ENCODE measurements around the gene EDC3. TPM values are rescaled to one million over a fixed set of nuclear protein-coding genes. Genes with fewer than 3 reads are reported as not detected.
"Not testable (repeated sequence)": the region's sequence is repeated elsewhere in the genome, so short reads cannot be mapped to it uniquely, and the experiment has no call there.

Gene EDC3
- total RNA-seq (16.0 TPM), polyA plus RNA-seq (20.8 TPM)

DNA sequence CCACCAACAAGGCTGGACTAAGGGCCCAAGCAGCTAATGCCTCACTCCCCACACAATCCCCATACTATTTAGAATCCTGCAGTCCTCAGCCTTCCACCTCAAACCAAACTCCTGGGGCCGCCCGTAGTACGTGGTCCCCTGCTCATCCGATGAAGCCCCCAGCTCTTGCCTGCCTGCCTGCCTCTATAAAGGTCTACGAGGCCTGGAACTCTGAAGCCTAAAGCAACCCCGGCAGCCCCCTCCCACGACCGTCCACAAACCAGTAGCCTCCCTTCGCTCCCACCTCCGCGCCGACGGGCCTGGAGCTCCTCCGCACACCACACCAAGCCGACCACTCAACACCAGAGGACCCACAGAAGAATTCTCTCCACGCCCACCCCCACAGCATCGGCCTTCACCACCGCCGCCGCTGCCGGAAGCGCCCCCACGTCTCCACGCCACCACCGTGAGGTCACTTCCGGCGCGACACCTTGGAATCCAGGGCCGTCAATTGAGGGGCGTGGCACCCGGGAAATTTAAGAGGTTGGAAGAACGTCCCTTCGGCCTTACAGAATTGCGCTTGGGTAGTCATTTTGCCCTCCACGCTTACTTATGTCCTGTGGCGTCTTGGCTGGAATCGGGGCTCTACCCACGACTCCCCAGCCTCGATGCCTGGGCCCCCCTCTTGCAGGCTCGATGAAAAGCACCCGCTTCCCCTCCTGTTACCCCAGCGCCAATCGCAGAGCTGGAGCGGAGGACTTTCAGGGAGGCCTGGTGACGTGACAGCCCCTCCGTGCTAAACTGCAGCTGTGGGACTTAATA is at the start of gene EDC3:
Gene EDC3, minus strand, starts transcription at position 428 of the 801 bp plus-strand sequence. CDS start 20,900 bp downstream, outside the sequence.
- peak; percentile 88 for DNase-seq (ENCODE audit: extremely low spot score)
- Histone ChIP-seq H3K27ac (ENCODE audit: low read depth) (peak within 1 kb of the TSS; percentile 84), H3K4me1 (ENCODE audit: insufficient read depth) (peaks cover 2% of the 10 kb centered on the region), H3K36me3 (ENCODE audit: insufficient read depth) (no peaks in the 10 kb centered on the region), H3K4me3 (ENCODE audit: low read depth, low read length) (peak within 1 kb of the TSS; percentile 89)
- WGBS: under 1% methylated on average over 46 of the region's 46 CpGs

DNA sequence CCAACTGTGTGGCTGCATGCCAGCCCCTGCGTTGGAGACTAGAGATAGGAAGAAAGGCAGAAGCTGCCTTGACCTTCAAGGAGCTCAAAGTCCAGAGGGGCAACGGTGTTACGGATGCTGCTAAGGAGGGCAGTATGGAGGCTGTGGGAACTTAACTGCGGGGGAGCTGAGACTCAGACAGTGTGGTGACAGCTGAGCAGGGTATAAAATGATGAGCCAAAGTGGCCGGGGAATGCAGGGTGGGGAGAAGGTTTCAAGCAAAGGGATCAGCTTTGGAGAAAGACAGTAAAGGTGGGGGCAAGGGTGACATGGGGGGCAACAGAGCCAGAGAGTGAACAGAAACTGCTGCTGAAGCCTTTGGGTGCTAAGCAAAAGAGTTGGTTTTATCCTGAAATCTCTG is 46.6 kb upstream of the EDC3 start:
- H3K27ac ChIP-seq (ENCODE audit: low read depth): no peak overlapping the region
- no peaks in the 10 kb centered on the region for H3K36me3 ChIP-seq (ENCODE audit: insufficient read depth)
- 85% methylated on average over 5 of the region's 5 CpGs for WGBS
- no peaks in the 10 kb centered on the region for H3K4me1 ChIP-seq (ENCODE audit: insufficient read depth)
- DNase-seq (ENCODE audit: extremely low spot score): no peak
- no peak overlapping the region for H3K4me3 ChIP-seq (ENCODE audit: low read depth, low read length)

GRCh38 chr15:74738239-74738638 is 42.4 kb upstream of the EDC3 start:
- not testable (repeated sequence) for DNase-seq (ENCODE audit: extremely low spot score); H3K36me3 ChIP-seq (ENCODE audit: insufficient read depth); H3K27ac ChIP-seq (ENCODE audit: low read depth); H3K4me1 ChIP-seq (ENCODE audit: insufficient read depth); H3K4me3 ChIP-seq (ENCODE audit: low read depth, low read length)
- WGBS: 60% methylated on average over 5 of the region's 5 CpGs

- H3K4me1 ChIP-seq (ENCODE audit: insufficient read depth): no peaks in the 10 kb centered on the region
- no peak for DNase-seq (ENCODE audit: extremely low spot score)
- 90% methylated on average over 3 of the region's 3 CpGs for WGBS
- H3K4me3 ChIP-seq (ENCODE audit: low read depth, low read length): no peak overlapping the region
- no peaks in the 10 kb centered on the region for H3K36me3 ChIP-seq (ENCODE audit: insufficient read depth)
- no peak overlapping the region for H3K27ac ChIP-seq (ENCODE audit: low read depth)
Measured at GRCh38 chr15:74735305-74735704, 39.5 kb upstream of the EDC3 start.

DNA sequence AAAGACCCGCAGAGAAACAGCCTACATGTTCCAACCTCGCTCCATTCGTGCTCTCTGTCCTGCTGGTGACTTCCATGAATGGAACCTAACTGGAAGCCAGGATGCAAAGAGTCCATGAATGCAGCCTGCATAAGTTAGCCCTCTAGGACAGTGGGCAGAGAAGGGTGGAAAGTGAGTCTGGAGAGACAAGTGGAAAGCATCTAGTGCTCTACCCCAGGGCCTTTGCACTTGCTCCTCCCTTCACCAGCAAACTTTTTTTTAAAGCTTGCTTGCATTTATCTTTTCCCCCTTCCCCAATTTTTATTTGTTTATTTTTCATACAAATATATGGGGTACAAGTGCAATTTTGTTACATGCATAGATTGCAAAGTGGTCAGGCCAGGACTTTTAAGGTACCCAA is 37.4 kb upstream of the EDC3 start:
- WGBS: 88% methylated on average over 3 of the region's 3 CpGs
- Histone ChIP-seq H3K4me3 (ENCODE audit: low read depth, low read length) (no peak overlapping the region), H3K4me1 (ENCODE audit: insufficient read depth) (no peaks in the 10 kb centered on the region), H3K27ac (ENCODE audit: low read depth) (no peak overlapping the region), H3K36me3 (ENCODE audit: insufficient read depth) (no peaks in the 10 kb centered on the region)
- no peak for DNase-seq (ENCODE audit: extremely low spot score)

DNA sequence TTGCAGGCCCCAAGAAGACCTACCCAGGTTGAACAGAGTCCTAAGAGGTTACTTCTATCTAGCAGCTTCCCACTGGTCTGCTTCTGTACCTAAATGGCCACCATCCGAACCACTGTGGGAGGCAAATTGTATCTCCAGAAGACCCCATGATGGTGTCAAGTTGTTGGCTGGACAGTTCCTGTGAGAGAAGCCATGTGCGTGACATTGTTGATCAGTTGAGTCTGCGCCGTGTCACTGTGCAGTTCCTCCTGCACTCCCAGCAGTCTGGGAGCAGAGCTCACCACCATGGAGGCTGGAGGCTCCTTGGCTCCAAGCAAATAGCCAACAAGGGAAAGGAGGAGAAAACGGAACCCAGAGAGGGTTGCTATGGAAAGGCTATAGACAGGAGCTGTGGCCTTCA is 37.0 kb upstream of the EDC3 start:
- H3K36me3 ChIP-seq (ENCODE audit: insufficient read depth): no peaks in the 10 kb centered on the region
- WGBS: 83% methylated on average over 5 of the region's 5 CpGs
- H3K27ac ChIP-seq (ENCODE audit: low read depth): no peak overlapping the region
- no peaks in the 10 kb centered on the region for H3K4me1 ChIP-seq (ENCODE audit: insufficient read depth)
- no peak for DNase-seq (ENCODE audit: extremely low spot score)
- no peak overlapping the region for H3K4me3 ChIP-seq (ENCODE audit: low read depth, low read length)

DNA sequence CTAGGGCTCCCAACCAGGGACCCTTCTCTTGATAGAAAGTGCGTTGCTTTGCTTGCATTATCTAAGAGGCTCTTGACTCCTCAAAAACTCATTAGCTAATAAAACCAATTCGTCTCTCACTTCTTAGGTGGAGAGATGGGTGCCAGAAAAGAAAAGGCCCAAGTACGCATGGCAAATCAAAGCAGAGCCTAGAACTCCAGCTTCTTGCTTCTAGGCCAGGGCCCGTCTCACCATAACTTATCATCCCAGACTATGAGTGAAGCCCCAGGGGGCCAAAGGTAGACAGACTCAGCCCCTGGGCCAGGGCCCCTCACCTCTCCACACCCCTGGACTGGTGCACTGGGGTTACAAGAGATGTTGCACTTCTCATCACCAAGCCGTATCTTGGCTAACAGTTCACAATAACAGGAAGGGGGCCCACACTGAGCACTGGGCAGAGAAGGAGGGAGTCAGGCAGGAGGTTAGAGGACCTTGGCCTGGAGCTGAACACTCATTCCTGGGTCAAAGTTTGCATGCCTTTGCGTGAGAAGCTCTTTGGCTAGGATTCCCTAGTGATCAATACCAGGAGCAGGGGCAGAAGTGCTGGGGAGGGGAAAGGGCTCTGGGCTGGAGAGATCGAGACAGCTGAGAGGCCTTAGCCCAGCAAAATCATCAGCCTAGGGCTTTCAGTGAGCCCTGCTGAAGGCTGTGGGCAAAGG is 34.9 kb upstream of the EDC3 start:
- Histone ChIP-seq H3K4me3 (ENCODE audit: low read depth, low read length) (no peak overlapping the region), H3K36me3 (ENCODE audit: insufficient read depth) (no peaks in the 10 kb centered on the region), H3K4me1 (ENCODE audit: insufficient read depth) (no peaks in the 10 kb centered on the region), H3K27ac (ENCODE audit: low read depth) (no peak overlapping the region)
- 72% methylated on average over 7 of the region's 7 CpGs for WGBS
- DNase-seq (ENCODE audit: extremely low spot score): no peak

DNA sequence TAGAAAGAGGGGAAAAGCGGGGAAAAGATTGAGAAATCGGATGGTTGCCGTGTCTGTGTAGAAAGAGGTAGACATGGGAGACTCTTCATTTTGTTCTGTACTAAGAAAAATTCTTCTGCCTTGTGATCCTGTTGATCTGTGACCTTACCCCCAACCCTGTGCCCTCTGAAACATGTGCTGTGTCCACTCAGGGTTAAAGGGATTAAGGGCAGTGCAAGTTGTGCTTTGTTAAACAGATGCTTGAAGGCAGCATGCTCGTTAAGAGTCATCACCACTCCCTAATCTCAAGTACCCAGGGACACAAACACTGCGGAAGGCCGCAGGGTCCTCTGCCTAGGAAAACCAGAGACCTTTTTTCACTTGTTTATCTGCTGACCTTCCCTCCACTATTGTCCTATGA is 33.5 kb upstream of the EDC3 start:
- not testable (repeated sequence) for H3K27ac ChIP-seq (ENCODE audit: low read depth); H3K4me1 ChIP-seq (ENCODE audit: insufficient read depth); DNase-seq (ENCODE audit: extremely low spot score); H3K36me3 ChIP-seq (ENCODE audit: insufficient read depth); H3K4me3 ChIP-seq (ENCODE audit: low read depth, low read length)
- 72% methylated on average over 6 of the region's 6 CpGs for WGBS

GRCh38 chr15:74728699-74729098 is 32.9 kb upstream of the EDC3 start:
- H3K4me3 ChIP-seq (ENCODE audit: low read depth, low read length); DNase-seq (ENCODE audit: extremely low spot score); H3K4me1 ChIP-seq (ENCODE audit: insufficient read depth); H3K36me3 ChIP-seq (ENCODE audit: insufficient read depth); H3K27ac ChIP-seq (ENCODE audit: low read depth): not testable (repeated sequence)
- 74% methylated on average over 19 of the region's 30 CpGs for WGBS

DNA sequence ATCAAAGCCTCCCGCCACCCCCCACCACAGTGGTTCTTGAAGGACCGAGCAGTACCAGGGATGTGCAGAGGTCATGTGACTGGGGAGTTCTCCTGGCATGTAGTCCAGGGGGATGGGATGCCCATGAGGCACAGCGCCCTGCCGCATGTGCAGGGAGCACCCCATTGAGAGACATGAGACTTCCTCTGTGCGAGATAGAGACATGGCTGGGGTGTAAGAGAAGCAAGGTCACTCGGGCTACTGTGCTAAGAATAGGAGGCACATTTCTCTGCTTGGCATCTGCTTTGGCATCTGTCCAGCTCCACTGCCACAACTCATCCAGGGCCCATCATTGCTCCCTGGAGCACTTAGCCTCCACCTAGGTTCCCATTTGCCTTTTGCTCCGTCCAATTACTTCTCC is 31.9 kb upstream of the EDC3 start:
- WGBS: 69% methylated on average over 7 of the region's 7 CpGs
- Histone ChIP-seq H3K27ac (ENCODE audit: low read depth) (no peak overlapping the region), H3K36me3 (ENCODE audit: insufficient read depth) (no peaks in the 10 kb centered on the region), H3K4me3 (ENCODE audit: low read depth, low read length) (no peak overlapping the region), H3K4me1 (ENCODE audit: insufficient read depth) (no peaks in the 10 kb centered on the region)
- no peak for DNase-seq (ENCODE audit: extremely low spot score)

DNA sequence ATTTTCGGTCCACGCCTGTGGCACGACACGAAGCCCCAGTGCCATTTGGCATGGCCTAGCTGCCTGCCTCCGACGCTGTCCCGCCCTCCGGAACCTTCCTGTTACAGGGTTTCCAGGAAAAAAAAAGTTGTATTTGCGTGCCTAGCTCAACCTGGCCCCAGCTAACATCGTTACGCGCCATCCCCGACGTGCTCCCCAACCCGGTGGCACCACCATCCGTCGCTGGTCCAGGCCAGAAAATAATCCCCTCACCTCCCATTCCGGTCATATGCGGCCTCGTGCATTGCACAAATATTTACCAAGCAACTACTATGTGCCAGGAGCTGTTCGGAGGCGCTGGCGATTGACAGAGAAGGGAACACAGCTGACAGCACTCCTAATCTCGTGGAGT is 30.9 kb upstream of the EDC3 start:
- H3K27ac ChIP-seq (ENCODE audit: low read depth): no peak overlapping the region

GRCh38 chr15:74725845-74726773 is 30.3 kb upstream of the EDC3 start:
- WGBS: 1% methylated on average over 86 of the region's 86 CpGs
- DNase-seq (ENCODE audit: extremely low spot score): no peak
- no peak overlapping the region for H3K27ac ChIP-seq (ENCODE audit: low read depth)

More for the DNA sequence above, 30.9 kb upstream of the EDC3 start:
- Histone ChIP-seq H3K4me3 (ENCODE audit: low read depth, low read length) (peak overlapping the region; percentile 61), H3K4me1 (ENCODE audit: insufficient read depth) (no peaks in the 10 kb centered on the region), H3K36me3 (ENCODE audit: insufficient read depth) (no peaks in the 10 kb centered on the region)
- WGBS: 23% methylated on average over 24 of the region's 24 CpGs
- no peak for DNase-seq (ENCODE audit: extremely low spot score)

DNA sequence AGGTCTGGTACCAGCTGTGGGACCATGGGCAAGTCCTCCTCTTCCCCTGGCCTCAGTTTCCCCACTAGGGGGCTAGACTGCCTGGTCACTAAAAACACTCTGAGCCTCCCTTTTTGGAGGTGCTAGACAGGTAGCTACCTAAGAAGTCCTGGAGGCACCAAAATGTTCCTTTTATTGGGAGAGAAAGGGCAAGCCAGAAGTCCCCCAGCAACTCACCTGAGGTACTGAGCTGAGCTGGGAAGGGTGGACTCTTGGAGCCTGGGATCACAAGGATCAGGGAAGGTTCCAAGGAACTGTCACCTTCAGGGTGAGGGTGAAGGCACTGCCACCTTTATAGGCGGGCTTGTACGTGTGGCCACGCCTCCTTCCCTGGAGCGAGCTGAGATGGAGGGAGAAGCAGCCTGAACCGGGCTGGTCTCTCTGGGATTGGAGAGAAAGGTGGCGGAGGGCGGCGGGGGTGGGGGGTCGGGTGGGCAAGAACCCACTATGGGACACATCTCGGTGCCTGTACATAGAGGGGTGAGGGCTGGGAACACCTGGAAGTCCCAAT is 29.5 kb upstream of the EDC3 start, which contains the start of gene CYP1A1:
Gene CYP1A1, minus strand, starts transcription at position 304 of the 550 bp plus-strand sequence. CDS start 2,431 bp downstream, outside the sequence.
- no peaks in the 10 kb centered on the region for H3K4me1 ChIP-seq (ENCODE audit: insufficient read depth)
- no peak for DNase-seq (ENCODE audit: extremely low spot score)
- peak within 1 kb of the TSS; percentile 61 for H3K4me3 ChIP-seq (ENCODE audit: low read depth, low read length)
- WGBS: 1% methylated on average over 10 of the region's 10 CpGs
- H3K27ac ChIP-seq (ENCODE audit: low read depth): no peak within 1 kb of the TSS
- H3K36me3 ChIP-seq (ENCODE audit: insufficient read depth): no peaks in the 10 kb centered on the region

More at GRCh38 chr15:74725845-74726773, 30.3 kb upstream of the EDC3 start:
- no peaks in the 10 kb centered on the region for H3K4me1 ChIP-seq (ENCODE audit: insufficient read depth)
- peak overlapping the region; percentile 61 for H3K4me3 ChIP-seq (ENCODE audit: low read depth, low read length)
- H3K36me3 ChIP-seq (ENCODE audit: insufficient read depth): no peaks in the 10 kb centered on the region

Data from urinary bladder (tissue), 4 donors.